Fibroblast of villous mesenchyme (primary cell): ENCODE results near the gene COL26A1. TPM values are rescaled to one million over a fixed set of nuclear protein-coding genes. Genes with fewer than 3 reads are reported as not detected.
"Not testable (repeated sequence)": the region's sequence is repeated elsewhere in the genome, so short reads cannot be mapped to it uniquely, and the experiment has no call there.

ENCODE experiments used
- DNase-seq: peaks from one replicate; pipeline ENCODE4 v3.0.0-alpha.2; 2010; ENCODE audit warnings: low read depth
- H3K4me3 ChIP-seq: 2 replicates; pipeline ENCODE4 v1.5.1; 2011; ENCODE audit warnings: low read depth, mild to moderate bottlenecking, low read length
- total RNA-seq: library from RNA; depleted of rRNA; stranded (reverse); fragments of >200 nt; gene quantifications from 2 replicates; pipeline ENCODE4 v1.2.3, GENCODE V29; 2012
- TF ChIP-seq, protein P1 (sequence below): IDR thresholded peaks from 2 replicates; pipeline ENCODE4 v1.5.1; 2012; ENCODE audit warnings: low read depth, mild to moderate bottlenecking, low read length; ENCODE audit not compliant: insufficient read depth

Gene COL26A1
- total RNA-seq, 1 donor, result not detected

DNA sequence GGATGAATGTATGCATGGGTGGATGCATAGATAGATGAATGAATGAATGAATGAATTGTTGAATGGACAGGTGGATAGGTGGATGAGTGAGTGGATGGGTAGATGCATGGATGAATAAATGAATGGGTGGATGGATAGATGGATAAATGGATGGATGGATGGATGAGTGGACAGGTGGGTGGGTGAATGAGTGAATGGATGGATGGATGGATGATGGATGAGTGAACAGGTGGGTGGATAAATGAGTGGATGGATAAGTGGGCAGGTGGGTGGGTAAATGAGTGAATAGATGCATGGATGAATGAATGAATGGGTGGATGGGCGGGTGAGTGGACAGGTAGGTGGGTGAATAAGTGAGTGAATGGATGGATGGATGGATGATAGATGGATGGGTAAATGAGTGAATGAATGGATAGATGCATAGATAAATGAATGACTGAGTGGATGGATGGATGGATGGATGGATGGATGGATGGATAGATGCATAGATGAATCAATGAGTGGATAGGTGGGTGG is 193.8 kb downstream of the COL26A1 start:
- DNase-seq, result no peak
- TF ChIP-seq, protein P1, sequence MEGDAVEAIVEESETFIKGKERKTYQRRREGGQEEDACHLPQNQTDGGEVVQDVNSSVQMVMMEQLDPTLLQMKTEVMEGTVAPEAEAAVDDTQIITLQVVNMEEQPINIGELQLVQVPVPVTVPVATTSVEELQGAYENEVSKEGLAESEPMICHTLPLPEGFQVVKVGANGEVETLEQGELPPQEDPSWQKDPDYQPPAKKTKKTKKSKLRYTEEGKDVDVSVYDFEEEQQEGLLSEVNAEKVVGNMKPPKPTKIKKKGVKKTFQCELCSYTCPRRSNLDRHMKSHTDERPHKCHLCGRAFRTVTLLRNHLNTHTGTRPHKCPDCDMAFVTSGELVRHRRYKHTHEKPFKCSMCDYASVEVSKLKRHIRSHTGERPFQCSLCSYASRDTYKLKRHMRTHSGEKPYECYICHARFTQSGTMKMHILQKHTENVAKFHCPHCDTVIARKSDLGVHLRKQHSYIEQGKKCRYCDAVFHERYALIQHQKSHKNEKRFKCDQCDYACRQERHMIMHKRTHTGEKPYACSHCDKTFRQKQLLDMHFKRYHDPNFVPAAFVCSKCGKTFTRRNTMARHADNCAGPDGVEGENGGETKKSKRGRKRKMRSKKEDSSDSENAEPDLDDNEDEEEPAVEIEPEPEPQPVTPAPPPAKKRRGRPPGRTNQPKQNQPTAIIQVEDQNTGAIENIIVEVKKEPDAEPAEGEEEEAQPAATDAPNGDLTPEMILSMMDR, result no peak
- no peak overlapping the region for H3K4me3 ChIP-seq

- no peak for DNase-seq
- no peak overlapping the region for H3K4me3 ChIP-seq
- TF ChIP-seq, protein P1, result no peak
Measured at GRCh38 chr7:101557421-101557820, 194.7 kb downstream of the COL26A1 start.

DNA sequence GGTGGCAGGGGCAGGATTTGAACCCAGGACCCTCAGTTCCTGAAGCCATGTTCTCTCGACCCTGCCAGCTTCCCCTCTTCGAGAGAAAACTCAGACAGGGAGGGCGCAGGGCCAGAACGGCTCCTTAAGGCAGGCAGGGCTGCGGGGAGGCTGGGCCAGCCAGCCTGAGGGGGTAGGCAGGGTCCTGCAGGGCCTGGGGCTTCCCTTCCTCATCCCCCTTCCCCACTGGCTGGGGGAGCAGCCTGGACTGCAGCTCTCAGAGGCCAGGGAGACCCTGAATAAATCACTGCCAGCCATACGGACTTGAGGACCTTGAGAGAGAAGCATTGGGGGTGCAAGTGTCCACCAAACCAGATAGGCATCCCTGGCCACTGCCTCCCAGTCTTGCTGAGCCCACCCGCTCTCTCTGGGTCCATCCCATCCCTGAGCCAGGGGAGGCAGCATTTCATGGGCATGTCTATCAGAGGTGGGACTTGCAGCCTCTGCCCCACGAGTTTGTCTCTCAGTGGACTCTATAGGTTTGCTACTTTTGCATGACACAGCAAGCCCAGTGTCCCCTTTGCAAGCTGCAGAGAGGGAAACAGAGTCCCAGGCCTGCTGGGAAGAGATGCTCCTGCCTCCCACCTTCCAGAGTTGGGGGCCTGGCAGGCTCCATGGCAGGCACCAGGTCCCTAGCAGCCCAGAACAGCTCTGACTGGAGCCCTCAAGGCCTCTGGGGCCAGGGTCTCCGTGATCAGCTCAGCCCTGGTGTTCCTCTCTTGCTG is 195.5 kb downstream of the COL26A1 start:
- TF ChIP-seq, protein P1, result no peak
- H3K4me3 ChIP-seq, result no peak overlapping the region
- no peak for DNase-seq

DNA sequence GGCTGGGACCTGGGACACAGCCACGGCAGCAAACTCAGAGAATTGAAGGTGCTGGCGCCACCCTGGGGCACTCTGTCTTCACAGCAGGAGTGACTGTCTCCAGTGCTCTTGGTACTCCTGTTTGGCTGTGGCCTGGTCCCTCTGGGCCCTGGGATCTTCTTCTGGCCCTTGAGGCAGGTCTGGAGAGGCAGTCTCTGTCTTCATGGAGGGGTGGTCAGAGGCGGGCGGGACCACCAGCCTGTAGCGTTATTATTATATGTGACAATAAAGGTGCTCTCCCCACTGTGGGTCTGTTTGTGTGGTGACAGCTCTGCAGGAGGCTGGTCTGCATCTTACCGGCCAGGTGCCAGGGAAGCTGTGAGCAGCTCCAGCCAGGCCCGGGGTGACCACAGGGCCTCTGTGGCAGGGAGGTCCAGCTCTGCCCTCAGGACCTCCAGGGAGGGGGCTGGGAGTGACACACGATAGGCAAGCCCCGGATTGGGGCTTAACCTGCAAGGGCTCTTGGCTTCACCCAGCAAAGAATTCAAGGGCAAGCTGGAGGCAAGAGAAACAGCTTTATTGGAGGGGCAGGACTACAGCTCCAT is 196.2 kb downstream of the COL26A1 start:
- TF ChIP-seq, protein P1, result peak; percentile 8
- no peak overlapping the region for H3K4me3 ChIP-seq
- no peak for DNase-seq

GRCh38 chr7:101559586-101559985 is 196.9 kb downstream of the COL26A1 start:
- TF ChIP-seq, protein P1, result no peak
- no peak overlapping the region for H3K4me3 ChIP-seq
- no peak for DNase-seq

DNA sequence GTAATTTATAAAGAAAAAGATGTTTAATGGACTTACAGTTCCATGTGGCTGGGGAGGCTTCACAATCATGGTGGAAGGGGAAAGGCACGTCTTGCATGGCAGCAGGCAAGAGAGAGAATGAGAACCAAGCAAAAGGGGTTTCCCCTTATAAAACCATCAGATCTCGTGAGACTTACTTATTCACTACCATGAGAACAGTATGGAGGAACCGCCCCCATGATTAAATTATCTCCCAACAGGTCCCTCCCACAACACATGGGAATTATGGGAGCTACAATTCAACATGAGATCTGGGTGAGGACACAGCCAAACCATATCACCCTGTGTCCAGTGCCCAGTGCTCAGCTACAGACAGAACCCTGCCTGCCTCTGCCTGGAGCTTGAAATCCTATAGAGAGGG is 197.3 kb downstream of the COL26A1 start:
- not testable (repeated sequence) for H3K4me3 ChIP-seq

DNA sequence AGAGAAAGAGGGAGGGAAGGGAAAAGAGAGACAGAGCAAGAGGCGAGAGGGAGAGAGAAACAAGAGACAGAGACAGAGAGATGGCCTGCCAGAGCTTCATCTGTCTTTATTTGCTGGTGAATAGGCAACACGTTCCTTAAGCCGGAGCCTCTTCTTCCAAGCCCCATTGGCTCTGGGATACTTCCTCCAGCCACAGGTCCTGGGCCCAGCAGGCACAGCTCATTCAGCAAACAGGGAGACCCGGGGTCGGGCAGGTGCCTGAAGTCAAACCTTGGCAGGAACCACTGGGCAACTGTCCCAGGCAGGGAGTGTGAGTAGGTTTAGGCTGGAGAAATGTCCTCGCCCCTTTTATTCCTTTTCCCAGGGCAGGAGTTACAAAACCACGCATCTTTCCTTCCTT is 198.2 kb downstream of the COL26A1 start:
- DNase-seq, result no peak
- TF ChIP-seq, protein P1, result no peak
- no peak overlapping the region for H3K4me3 ChIP-seq

More for the DNA sequence above, 197.3 kb downstream of the COL26A1 start:
- not testable (repeated sequence) for DNase-seq

DNA sequence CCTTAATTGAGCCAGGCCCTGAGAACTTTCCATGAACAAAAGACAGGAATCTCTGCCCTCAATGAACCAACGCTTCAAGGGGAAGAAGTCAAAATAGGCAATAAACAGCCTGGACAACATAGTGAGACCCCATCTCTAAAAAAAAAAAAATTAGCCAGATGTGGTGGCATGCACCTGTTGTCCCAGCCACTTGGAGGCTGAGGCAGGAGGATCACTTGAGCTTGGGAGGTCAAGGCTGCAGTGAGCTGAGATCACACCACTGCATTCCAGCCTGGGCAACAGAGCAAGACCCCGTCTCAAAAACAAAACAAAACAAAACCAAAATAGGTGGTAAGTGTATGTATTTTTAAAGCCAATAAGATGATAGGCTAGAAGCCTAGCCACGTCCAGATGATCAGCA is 198.6 kb downstream of the COL26A1 start:
- not testable (repeated sequence) for H3K4me3 ChIP-seq, DNase-seq
